ENCODE measurements around the gene VPS13C. TPM values are rescaled to one million over a fixed set of nuclear protein-coding genes. Genes with fewer than 3 reads are reported as not detected.

Gene VPS13C
- total RNA-seq, 4 donors from 2014 or later, result 97.7 to 151 (median 121) TPM

DNA sequence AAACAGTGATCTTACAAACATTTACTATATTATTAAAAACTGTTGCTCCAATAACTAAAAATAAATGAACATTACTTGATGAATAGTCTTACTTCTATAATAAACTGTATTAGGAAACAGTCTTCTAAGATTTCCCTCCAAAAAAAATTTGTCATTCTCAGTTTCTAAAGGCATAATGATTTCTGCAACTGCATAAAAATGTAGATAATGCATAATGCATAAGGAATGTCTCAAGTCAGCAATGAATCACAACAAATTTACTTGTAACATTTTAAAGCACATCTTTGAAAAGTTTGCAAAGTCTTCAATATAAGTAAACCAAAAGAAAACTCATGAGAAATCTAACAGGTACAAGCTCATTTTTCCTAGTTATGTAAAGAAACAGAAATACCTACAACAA, 113.5 kb downstream of the VPS13C start:
- H3K36me3 ChIP-seq, result peaks cover 0 to 73% (median 4%) of the 10 kb centered on the region in 3 donors
- peaks cover 0 to 6% (median 0%) of the 10 kb centered on the region in 4 donors for H3K9me3 ChIP-seq
- no peak overlapping the region for H3K4me3 ChIP-seq
- H3K4me1 ChIP-seq, result no peaks in the 10 kb centered on the region
- H3K27ac ChIP-seq, result no peak overlapping the region
- no peak for TF ChIP-seq POLR2A (IDR thresholded peaks at IDR 0.05)
- DNase-seq (ENCODE audit: low spot score in 2 of 2), result no peak
- no peaks in the 10 kb centered on the region for H3K27me3 ChIP-seq

DNA sequence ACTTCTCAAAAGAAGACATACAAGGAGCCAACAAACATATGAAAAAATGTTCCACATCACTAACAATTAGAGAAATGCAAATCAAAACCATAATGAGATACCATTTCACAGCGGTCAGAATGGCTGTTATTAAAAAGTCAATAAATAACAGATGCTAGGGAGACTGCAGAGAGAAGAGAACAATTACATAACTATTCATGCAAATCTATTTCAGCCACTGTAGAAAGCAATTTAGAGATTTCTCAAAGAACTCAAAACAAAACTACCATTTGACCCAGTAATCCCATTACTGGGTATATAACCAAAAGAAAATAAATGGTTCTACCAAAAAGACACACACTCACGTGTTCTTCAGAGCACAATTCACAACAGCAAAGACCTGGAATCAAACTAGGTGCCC, 116.3 kb downstream of the VPS13C start:
- no peak for DNase-seq (ENCODE audit: low spot score in 2 of 2)
- H3K27me3 ChIP-seq, result no peaks in the 10 kb centered on the region
- peaks cover 0 to 71% (median 4%) of the 10 kb centered on the region in 3 donors for H3K36me3 ChIP-seq
- 90 to 99% methylated on average over 2 of the region's 2 CpGs for WGBS, 2 donors
- H3K27ac ChIP-seq, result no peak overlapping the region
- no peak for TF ChIP-seq POLR2A (IDR thresholded peaks at IDR 0.05)
- no peak for TF ChIP-seq EP300 (IDR thresholded peaks at IDR 0.05)
- TF ChIP-seq, protein P1, sequence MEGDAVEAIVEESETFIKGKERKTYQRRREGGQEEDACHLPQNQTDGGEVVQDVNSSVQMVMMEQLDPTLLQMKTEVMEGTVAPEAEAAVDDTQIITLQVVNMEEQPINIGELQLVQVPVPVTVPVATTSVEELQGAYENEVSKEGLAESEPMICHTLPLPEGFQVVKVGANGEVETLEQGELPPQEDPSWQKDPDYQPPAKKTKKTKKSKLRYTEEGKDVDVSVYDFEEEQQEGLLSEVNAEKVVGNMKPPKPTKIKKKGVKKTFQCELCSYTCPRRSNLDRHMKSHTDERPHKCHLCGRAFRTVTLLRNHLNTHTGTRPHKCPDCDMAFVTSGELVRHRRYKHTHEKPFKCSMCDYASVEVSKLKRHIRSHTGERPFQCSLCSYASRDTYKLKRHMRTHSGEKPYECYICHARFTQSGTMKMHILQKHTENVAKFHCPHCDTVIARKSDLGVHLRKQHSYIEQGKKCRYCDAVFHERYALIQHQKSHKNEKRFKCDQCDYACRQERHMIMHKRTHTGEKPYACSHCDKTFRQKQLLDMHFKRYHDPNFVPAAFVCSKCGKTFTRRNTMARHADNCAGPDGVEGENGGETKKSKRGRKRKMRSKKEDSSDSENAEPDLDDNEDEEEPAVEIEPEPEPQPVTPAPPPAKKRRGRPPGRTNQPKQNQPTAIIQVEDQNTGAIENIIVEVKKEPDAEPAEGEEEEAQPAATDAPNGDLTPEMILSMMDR (IDR thresholded peaks at IDR 0.05), result no peak
- peaks cover 0 to 6% (median 0%) of the 10 kb centered on the region in 4 donors for H3K9me3 ChIP-seq
- H3K4me3 ChIP-seq, result no peak overlapping the region
- no peaks in the 10 kb centered on the region for H3K4me1 ChIP-seq

DNA sequence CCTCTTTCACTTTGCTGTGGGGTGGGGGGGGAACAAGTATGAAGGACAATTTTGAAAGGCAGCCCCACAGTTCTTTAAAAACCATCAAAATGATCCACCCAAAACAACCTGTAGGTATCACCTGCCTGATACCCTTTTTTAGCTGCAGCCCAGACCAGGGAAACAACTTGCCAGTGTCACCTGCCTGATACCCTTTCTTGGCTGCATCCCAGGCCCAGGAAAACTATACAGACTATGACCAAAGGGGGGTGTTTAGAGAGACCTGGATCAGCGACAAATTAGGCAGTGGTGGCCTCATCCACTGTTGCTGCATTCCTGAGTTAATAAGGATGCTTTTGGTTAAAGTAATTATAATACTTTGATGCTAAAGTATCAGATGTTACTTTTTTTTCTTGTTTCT, 122.0 kb downstream of the VPS13C start:
- H3K27ac ChIP-seq, result no peak overlapping the region
- no peaks in the 10 kb centered on the region for H3K4me1 ChIP-seq
- DNase-seq (ENCODE audit: low spot score in 2 of 2), result no peak
- H3K4me3 ChIP-seq, result no peak overlapping the region
- no peaks in the 10 kb centered on the region for H3K9me3 ChIP-seq
- H3K36me3 ChIP-seq, result peaks cover 0 to 42% (median 0%) of the 10 kb centered on the region in 3 donors
- TF ChIP-seq POLR2A (IDR thresholded peaks at IDR 0.05) (no peak), EP300 (IDR thresholded peaks at IDR 0.05) (no peak)
- TF ChIP-seq, protein P1 (IDR thresholded peaks at IDR 0.05), result no peak
- H3K27me3 ChIP-seq, result no peaks in the 10 kb centered on the region
- WGBS, 2 donors, result 73 to 86% methylated on average over 1 of the region's 1 CpG

DNA sequence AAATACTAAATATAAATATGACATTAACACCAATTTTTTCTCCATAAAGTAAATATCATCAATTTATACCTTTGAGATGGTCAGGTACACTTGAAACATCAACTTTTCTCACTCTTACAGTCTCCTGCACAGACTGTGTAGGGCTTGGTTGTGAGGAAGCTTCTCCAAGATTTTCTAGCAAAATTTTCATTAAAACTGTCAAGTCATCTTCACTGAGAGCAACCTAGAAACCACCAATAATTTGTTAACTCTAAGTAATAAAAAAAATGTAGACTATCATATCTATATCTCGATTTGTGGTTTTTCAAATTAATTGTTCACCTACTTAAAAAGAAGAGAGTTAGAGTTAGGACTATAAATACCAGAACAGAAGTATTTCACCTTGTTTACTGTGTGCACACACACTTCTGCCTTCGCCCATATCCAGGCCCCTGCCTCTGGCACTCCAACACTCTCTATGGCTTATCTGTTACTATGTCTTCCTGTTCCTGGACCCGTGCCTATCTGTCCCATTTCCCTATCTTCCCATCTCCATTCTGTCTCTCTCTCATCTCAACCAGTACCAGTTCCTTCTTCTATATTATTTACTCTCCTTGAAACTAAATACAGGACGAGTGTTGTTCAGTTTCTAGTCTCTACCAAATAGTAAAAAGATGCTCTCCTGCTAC, 123.6 kb downstream of the VPS13C start:
- no peak for DNase-seq (ENCODE audit: low spot score in 2 of 2)
- Histone ChIP-seq H3K4me3 (no peak overlapping the region), H3K9me3 (no peaks in the 10 kb centered on the region), H3K36me3 (peaks cover 0 to 37% (median 0%) of the 10 kb centered on the region in 3 donors), H3K27me3 (no peaks in the 10 kb centered on the region), H3K4me1 (no peaks in the 10 kb centered on the region), H3K27ac (no peak overlapping the region)
- WGBS, 2 donors, result 83 to 87% methylated on average over 4 of the region's 4 CpGs
- TF ChIP-seq, protein P1 (IDR thresholded peaks at IDR 0.05), result no peak
- TF ChIP-seq POLR2A (IDR thresholded peaks at IDR 0.05) (no peak), EP300 (IDR thresholded peaks at IDR 0.05) (no peak)

DNA sequence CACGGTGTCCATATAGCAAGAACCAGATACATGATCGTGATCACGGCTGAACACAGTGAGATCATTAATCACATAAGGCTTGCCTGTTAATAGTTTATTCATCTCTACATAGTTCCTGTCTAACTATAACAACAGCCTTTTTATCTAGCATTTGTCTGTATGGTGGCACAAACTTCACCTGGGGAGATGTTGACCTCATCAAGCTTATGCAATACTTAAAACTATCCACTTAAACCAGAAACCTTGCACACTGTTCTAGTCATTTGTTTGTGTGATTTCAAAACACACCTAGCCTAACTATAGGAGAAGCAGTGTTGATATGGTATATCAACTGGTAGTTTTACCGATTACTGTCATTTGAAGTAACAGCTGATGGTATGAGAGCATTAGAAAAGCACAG, 124.8 kb downstream of the VPS13C start:
- 95% methylated on average over 4 of the region's 4 CpGs for WGBS, 2 donors
- no peak overlapping the region for H3K4me3 ChIP-seq
- DNase-seq (ENCODE audit: low spot score in 2 of 2), result no peak

More for the DNA sequence above, 124.8 kb downstream of the VPS13C start:
- H3K36me3 ChIP-seq, result peaks cover 0 to 41% (median 0%) of the 10 kb centered on the region in 3 donors
- H3K9me3 ChIP-seq, result no peaks in the 10 kb centered on the region
- H3K4me1 ChIP-seq, result no peaks in the 10 kb centered on the region
- TF ChIP-seq EP300 (IDR thresholded peaks at IDR 0.05), result no peak
- TF ChIP-seq POLR2A (IDR thresholded peaks at IDR 0.05), result no peak
- TF ChIP-seq, protein P1 (IDR thresholded peaks at IDR 0.05), result no peak
- no peaks in the 10 kb centered on the region for H3K27me3 ChIP-seq
- no peak overlapping the region for H3K27ac ChIP-seq

Measured in tibial nerve (tissue), 4 donors.